ENCODE results near the gene SOX1.

DNA sequence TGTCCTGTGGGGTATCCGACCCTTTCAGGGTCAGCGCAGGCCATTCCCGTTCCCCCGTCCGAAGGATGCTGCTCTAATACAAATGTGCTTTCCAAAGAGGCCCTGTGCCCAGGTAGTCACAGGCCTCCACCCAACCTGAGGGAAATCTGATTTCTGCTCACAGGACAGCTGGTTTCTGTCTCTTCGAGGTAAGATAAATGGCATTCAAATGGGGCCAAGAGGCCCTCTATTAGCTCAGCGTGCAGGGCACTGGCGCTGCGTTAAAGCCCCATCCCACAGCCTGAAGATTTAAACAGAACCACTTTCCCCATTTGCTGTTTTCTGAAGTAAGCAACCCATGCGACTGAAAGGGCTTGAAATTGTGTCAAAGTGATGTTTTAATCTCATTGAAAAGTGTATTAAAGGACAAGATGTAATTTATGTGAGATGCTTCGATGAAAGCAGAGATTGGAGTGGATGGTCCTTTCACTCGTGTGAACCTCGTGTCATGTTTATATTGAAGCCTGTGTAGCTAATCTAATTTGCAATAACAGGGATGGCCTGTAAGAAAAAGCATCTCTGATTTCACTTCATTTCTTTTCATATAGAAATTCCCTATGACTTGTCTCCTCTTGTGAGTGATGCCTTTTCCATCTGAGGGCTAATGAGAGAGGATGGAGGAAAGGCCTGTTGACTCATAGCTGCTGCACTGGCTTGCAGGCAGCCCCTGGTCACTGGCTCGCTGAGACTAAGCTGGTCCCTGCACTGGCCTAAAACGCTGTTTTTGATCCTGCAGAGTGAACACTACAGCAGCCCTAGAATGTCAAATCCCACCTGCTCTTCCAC lies 7.3 kb upstream of the SOX1 start:
- TF ChIP-seq, protein P1, sequence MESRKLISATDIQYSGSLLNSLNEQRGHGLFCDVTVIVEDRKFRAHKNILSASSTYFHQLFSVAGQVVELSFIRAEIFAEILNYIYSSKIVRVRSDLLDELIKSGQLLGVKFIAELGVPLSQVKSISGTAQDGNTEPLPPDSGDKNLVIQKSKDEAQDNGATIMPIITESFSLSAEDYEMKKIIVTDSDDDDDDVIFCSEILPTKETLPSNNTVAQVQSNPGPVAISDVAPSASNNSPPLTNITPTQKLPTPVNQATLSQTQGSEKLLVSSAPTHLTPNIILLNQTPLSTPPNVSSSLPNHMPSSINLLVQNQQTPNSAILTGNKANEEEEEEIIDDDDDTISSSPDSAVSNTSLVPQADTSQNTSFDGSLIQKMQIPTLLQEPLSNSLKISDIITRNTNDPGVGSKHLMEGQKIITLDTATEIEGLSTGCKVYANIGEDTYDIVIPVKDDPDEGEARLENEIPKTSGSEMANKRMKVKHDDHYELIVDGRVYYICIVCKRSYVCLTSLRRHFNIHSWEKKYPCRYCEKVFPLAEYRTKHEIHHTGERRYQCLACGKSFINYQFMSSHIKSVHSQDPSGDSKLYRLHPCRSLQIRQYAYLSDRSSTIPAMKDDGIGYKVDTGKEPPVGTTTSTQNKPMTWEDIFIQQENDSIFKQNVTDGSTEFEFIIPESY (IDR thresholded peaks at IDR 0.05) = no peak
- TF ChIP-seq, protein P2, sequence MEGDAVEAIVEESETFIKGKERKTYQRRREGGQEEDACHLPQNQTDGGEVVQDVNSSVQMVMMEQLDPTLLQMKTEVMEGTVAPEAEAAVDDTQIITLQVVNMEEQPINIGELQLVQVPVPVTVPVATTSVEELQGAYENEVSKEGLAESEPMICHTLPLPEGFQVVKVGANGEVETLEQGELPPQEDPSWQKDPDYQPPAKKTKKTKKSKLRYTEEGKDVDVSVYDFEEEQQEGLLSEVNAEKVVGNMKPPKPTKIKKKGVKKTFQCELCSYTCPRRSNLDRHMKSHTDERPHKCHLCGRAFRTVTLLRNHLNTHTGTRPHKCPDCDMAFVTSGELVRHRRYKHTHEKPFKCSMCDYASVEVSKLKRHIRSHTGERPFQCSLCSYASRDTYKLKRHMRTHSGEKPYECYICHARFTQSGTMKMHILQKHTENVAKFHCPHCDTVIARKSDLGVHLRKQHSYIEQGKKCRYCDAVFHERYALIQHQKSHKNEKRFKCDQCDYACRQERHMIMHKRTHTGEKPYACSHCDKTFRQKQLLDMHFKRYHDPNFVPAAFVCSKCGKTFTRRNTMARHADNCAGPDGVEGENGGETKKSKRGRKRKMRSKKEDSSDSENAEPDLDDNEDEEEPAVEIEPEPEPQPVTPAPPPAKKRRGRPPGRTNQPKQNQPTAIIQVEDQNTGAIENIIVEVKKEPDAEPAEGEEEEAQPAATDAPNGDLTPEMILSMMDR (IDR thresholded peaks at IDR 0.05; ENCODE audit: low read depth, low read length, missing input control) = no peak
- TF ChIP-seq TAF1 (conservative IDR thresholded peaks at IDR 0.05) (no peak), YY1 (IDR thresholded peaks at IDR 0.05) (no peak), EGR1 (IDR thresholded peaks at IDR 0.05; ENCODE audit: low read depth in 2 of 2) (no peak), SP1 (IDR thresholded peaks at IDR 0.05) (no peak)
- TF ChIP-seq, protein P3, sequence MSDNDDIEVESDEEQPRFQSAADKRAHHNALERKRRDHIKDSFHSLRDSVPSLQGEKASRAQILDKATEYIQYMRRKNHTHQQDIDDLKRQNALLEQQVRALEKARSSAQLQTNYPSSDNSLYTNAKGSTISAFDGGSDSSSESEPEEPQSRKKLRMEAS (IDR thresholded peaks at IDR 0.05) = no peak
- TF ChIP-seq, protein P4, sequence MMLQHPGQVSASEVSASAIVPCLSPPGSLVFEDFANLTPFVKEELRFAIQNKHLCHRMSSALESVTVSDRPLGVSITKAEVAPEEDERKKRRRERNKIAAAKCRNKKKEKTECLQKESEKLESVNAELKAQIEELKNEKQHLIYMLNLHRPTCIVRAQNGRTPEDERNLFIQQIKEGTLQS (IDR thresholded peaks at IDR 0.05) = no peak
